Neuronal stem cell (in vitro differentiated cells): ENCODE data around the gene IGSF5.

ENCODE experiments used
- DNase-seq: peaks from one replicate; pipeline ENCODE4 v3.0.0-alpha.2; 2013; ENCODE audit warnings: low spot score
- H2AFZ ChIP-seq: one replicate; pipeline ENCODE4 v1.6.1; 2013; ENCODE audit warnings: mild to moderate bottlenecking, low read length, inconsistent platforms
- H2AK5ac ChIP-seq: 2 replicates; pipeline ENCODE4 v1.6.1; 2013; ENCODE audit warnings: low read depth, mild to moderate bottlenecking, inconsistent platforms, low read length, moderate library complexity, mixed read lengths
- H2BK120ac ChIP-seq: 2 replicates; pipeline ENCODE4 v1.6.1; 2013; ENCODE audit warnings: low read depth, mild to moderate bottlenecking, inconsistent platforms, low read length, moderate library complexity, mixed read lengths
- H2BK12ac ChIP-seq: one replicate; pipeline ENCODE4 v1.6.1; 2013; ENCODE audit warnings: low read length, inconsistent platforms
- H2BK15ac ChIP-seq: 2 replicates; pipeline ENCODE4 v1.6.1; 2013; ENCODE audit warnings: mild to moderate bottlenecking, low read length, inconsistent platforms, mixed read lengths
- H2BK5ac ChIP-seq: one replicate; pipeline ENCODE4 v1.6.1; 2013; ENCODE audit warnings: inconsistent platforms, mild to moderate bottlenecking, low read length, moderate library complexity
- H3K14ac ChIP-seq: one replicate; pipeline ENCODE4 v1.6.1; 2013; ENCODE audit warnings: low read length, inconsistent platforms
- H3K18ac ChIP-seq: 2 replicates; pipeline ENCODE4 v1.6.1; 2013; ENCODE audit warnings: low read length, inconsistent platforms
- H3K23ac ChIP-seq: 2 replicates; pipeline ENCODE4 v1.6.1; 2013; ENCODE audit warnings: low read depth, mild to moderate bottlenecking, mixed read lengths, low read length, inconsistent platforms; ENCODE audit not compliant: poor library complexity
- H3K27ac ChIP-seq: replicated peaks from 3 replicates; pipeline ENCODE4 v1.5.1; 2013; ENCODE audit warnings: low read length, inconsistent platforms
- H3K27me3 ChIP-seq, 3 experiments: 2 replicates each; pipeline ENCODE4 v1.6.1; 2013; ENCODE audit warnings: low read length in 3 of 3, mild to moderate bottlenecking in 2 of 3, inconsistent platforms in 1 of 3, low read depth in 1 of 3, mixed read lengths in 1 of 3, moderate library complexity in 1 of 3; ENCODE audit not compliant: control insufficient read depth in 3 of 3, insufficient read depth in 3 of 3
- H3K36me3 ChIP-seq, 2 donors: replicated peaks in 1 of 2; 2 replicates each; pipeline ENCODE4 v1.6.1; 2013; ENCODE audit warnings: low read length in 2 of 2; ENCODE audit not compliant: control insufficient read depth in 2 of 2, insufficient read depth in 2 of 2
- H3K4ac ChIP-seq: 2 replicates; pipeline ENCODE4 v1.6.1; 2013; ENCODE audit warnings: inconsistent platforms, mild to moderate bottlenecking, low read length, moderate library complexity
- H3K4me1 ChIP-seq, 2 donors: 1 replicate in 1 of 2; 2 replicates in 1 of 2; pipeline ENCODE4 v1.6.1; 2013; ENCODE audit warnings: low read length in 2 of 2, low read depth in 1 of 2; ENCODE audit not compliant: control insufficient read depth in 2 of 2, insufficient read depth in 1 of 2
- H3K4me2 ChIP-seq: one replicate; pipeline ENCODE4 v1.6.1; 2013; ENCODE audit warnings: mild to moderate bottlenecking, low read length, inconsistent platforms; ENCODE audit not compliant: insufficient read depth, poor library complexity, severe bottlenecking
- H3K4me3 ChIP-seq, 2 donors: 2 replicates each; pipeline ENCODE4 v1.5.1; 2013; ENCODE audit warnings: low read length in 2 of 2, mild to moderate bottlenecking in 2 of 2, inconsistent platforms in 1 of 2, moderate library complexity in 1 of 2
- H3K79me1 ChIP-seq: one replicate; pipeline ENCODE4 v1.6.1; 2013; ENCODE audit warnings: low read depth, mild to moderate bottlenecking, inconsistent platforms, low read length, moderate library complexity
- H3K9ac ChIP-seq: one replicate; pipeline ENCODE4 v1.6.1; 2013; ENCODE audit warnings: mild to moderate bottlenecking, low read depth, low read length, inconsistent platforms; ENCODE audit not compliant: poor library complexity
- H3K9me3 ChIP-seq, 2 donors: replicated peaks in 1 of 2; 2 replicates each; pipeline versions ENCODE3 to v1.6.1; 2013; ENCODE audit warnings: low read length in 2 of 2, mild to moderate bottlenecking in 2 of 2, inconsistent platforms in 1 of 2, low read depth in 1 of 2, mixed read lengths in 1 of 2, moderate library complexity in 1 of 2; ENCODE audit not compliant: control insufficient read depth in 2 of 2, insufficient read depth in 1 of 2
- H4K8ac ChIP-seq: one replicate; pipeline ENCODE4 v1.6.1; 2013; ENCODE audit warnings: low read depth, mild to moderate bottlenecking, inconsistent platforms, low read length, moderate library complexity
- H4K91ac ChIP-seq: one replicate; pipeline ENCODE4 v1.6.1; 2013; ENCODE audit warnings: low read length, low read depth, mild to moderate bottlenecking, inconsistent platforms; ENCODE audit not compliant: poor library complexity
- WGBS, 2 donors: extraction: QIAGEN DNeasy Blood & Tissue Kit; methylation state at CpG; one replicate each; pipeline ENCODE4 v1.1.7; 2013; ENCODE audit warnings: missing lambda C conversion rate in 2 of 2, mixed read lengths in 1 of 2; ENCODE audit not compliant: insufficient read length in 2 of 2, insufficient replicate concordance in 1 of 2; ENCODE audit errors: extremely low coverage in 2 of 2; 5-methylcytosine and 5-hydroxymethylcytosine counted together

Gene IGSF5

DNA sequence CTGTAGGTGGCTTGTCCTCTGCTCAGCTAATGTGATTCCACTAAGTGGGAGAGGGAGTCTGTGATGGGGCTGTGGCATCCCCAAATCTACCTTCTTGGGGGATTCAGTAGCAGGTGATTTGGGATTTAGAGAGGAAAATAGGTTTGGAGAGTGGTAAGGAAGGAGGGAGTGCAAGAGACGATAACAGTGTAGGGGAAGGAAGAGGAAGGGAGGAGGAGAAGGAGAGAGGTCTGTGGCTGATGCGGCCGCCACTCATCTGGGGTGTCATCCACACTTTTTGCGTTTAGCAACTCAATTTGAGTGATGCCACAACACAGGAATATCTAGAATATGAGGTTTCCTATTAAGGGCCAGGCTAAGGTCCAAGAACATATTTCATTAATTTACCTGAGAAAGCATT, 98.5 kb downstream of the IGSF5 start:
- no peaks in the 10 kb centered on the region for H3K27me3 ChIP-seq
- no peaks in the 10 kb centered on the region for H3K79me1 ChIP-seq
- no peak for DNase-seq
- H3K27ac ChIP-seq, result no peak overlapping the region
- no peak overlapping the region for H3K14ac ChIP-seq
- H3K4me2 ChIP-seq, result no peak overlapping the region
- H4K8ac ChIP-seq, result no peak overlapping the region
- H3K4ac ChIP-seq, result no peak overlapping the region
- no peak overlapping the region for H2AFZ ChIP-seq
- no peaks in the 10 kb centered on the region for H3K9me3 ChIP-seq
- no peak overlapping the region for H3K23ac ChIP-seq
- peaks cover 5 to 11% of the 10 kb centered on the region in 2 donors for H3K4me1 ChIP-seq
- H2BK120ac ChIP-seq, result no peak overlapping the region
- no peak overlapping the region for H2AK5ac ChIP-seq
- H2BK12ac ChIP-seq, result no peak overlapping the region
- H3K18ac ChIP-seq, result no peak overlapping the region
- H2BK15ac ChIP-seq, result no peak overlapping the region
- 100% methylated on average over 1 of the region's 4 CpGs; no CpG with 5 or more reads in 1 of the 2 donors for WGBS, 2 donors
- H3K4me3 ChIP-seq, result no peak overlapping the region
- no peak overlapping the region for H3K9ac ChIP-seq
- H2BK5ac ChIP-seq, result no peak overlapping the region
- H3K36me3 ChIP-seq, result no peaks in the 10 kb centered on the region
- no peak overlapping the region for H4K91ac ChIP-seq

DNA sequence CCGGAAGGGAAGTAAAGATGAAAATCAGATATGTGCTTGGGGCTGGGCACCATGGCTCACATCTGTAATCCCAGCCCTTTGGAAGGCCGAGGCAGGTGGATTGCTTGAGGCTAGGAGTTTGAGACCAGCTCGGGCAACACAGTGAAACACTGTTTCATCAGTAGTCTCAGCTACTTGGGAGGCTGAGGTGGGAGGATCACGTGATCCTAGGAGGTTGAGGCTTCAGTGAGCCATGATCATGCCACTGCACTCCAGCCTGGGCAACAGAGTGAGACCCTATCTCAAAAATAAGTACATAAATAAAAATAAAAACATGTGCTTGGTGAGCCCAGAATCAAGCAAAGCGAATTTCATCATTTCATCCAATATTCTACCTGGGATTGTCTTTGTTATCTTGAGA, 98.9 kb downstream of the IGSF5 start:
- Histone ChIP-seq H2AFZ (no peak overlapping the region), H3K4me2 (no peak overlapping the region), H4K91ac (no peak overlapping the region), H3K9ac (no peak overlapping the region), H2BK15ac (no peak overlapping the region), H3K36me3 (no peaks in the 10 kb centered on the region), H3K4me1 (peaks cover 5 to 11% of the 10 kb centered on the region in 2 donors), H3K27ac (no peak overlapping the region), H2BK120ac (no peak overlapping the region), H3K27me3 (no peaks in the 10 kb centered on the region), H3K4ac (no peak overlapping the region), H2BK5ac (no peak overlapping the region), H3K14ac (no peak overlapping the region), H3K79me1 (no peaks in the 10 kb centered on the region), H3K18ac (no peak overlapping the region), H3K9me3 (no peaks in the 10 kb centered on the region), H2AK5ac (no peak overlapping the region), H3K23ac (no peak overlapping the region), H2BK12ac (no peak overlapping the region), H4K8ac (no peak overlapping the region), H3K4me3 (no peak overlapping the region)
- no peak for DNase-seq
- WGBS, 2 donors, result no CpG with 5 or more reads among the region's 5 CpGs

DNA sequence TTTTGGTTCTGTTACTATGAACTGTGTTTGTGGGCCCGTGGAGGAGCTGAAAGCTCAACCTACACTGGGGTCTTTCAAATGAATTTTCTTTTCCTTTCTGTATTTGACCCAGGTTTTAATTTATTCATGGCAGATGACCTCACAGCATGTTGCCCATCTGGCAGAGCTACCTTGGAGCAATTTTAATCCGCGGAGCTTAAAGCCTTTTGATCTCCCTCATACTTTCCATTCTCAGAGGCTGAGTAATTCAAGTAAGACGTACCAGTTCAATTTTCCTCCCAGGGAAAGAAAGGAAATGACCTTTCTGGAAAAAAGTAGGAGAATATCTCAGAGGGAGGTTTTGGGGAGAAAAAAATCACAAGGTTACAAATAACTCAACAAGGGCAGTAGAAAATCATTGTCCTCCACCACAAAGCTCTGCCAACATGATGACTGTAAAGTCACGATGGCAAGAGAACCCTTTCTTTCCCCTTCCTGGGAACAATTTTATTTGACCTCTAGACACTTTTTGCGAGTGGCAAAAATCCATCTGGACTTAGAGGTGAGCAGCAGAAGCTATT, 100.7 kb downstream of the IGSF5 start:
- H4K8ac ChIP-seq, result no peak overlapping the region
- peak overlapping the region; percentile 68 for H3K27ac ChIP-seq
- no peak overlapping the region for H2AK5ac ChIP-seq
- H2AFZ ChIP-seq, result no peak overlapping the region
- H3K23ac ChIP-seq, result no peak overlapping the region
- WGBS, 2 donors, result no CpG with 5 or more reads among the region's 6 CpGs
- DNase-seq, result peak; percentile 27
- no peaks in the 10 kb centered on the region for H3K9me3 ChIP-seq
- no peak overlapping the region for H2BK15ac ChIP-seq
- H3K4me1 ChIP-seq, result peaks cover 5 to 11% of the 10 kb centered on the region in 2 donors
- peak overlapping the region; percentile 55 for H3K18ac ChIP-seq
- H3K4ac ChIP-seq, result no peak overlapping the region
- H3K27me3 ChIP-seq, result no peaks in the 10 kb centered on the region
- no peak overlapping the region for H3K14ac ChIP-seq
- no peak overlapping the region for H2BK12ac ChIP-seq
- H3K79me1 ChIP-seq, result no peaks in the 10 kb centered on the region
- no peak overlapping the region for H2BK120ac ChIP-seq
- no peak overlapping the region for H3K4me2 ChIP-seq
- H2BK5ac ChIP-seq, result no peak overlapping the region
- no peak overlapping the region for H3K4me3 ChIP-seq
- no peak overlapping the region for H3K9ac ChIP-seq
- no peaks in the 10 kb centered on the region for H3K36me3 ChIP-seq
- H4K91ac ChIP-seq, result no peak overlapping the region

DNA sequence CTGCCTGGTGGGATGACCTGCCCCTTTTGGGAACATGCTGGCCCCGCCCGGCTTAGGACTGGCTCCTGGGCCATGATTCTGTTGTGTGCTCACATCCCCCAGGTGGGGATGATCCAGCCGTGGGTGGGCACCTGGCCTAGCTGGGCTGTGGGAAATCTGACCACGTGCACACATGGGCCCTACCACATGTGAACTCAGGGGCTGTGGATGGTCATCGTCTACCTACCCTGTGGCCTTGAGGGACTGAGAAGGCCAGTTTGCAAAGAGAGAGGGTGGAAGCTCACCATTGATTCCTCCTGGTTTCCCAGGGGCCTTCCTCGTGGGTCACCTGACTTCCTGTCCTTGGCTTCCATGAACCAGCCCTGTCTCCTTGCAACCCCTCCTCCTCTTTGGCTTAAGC, 102.9 kb downstream of the IGSF5 start:
- Histone ChIP-seq H3K18ac (peak overlapping the region; percentile 89), H3K4me1 (peaks cover 5 to 11% of the 10 kb centered on the region in 2 donors), H3K4me2 (no peak overlapping the region), H3K27me3 (no peaks in the 10 kb centered on the region), H4K91ac (no peak overlapping the region), H2AK5ac (peak overlapping the region; percentile 47), H3K4ac (no peak overlapping the region), H3K4me3 (no peak overlapping the region), H2BK15ac (no peak overlapping the region), H3K9ac (no peak overlapping the region), H3K27ac (no peak overlapping the region), H2BK5ac (no peak overlapping the region), H3K36me3 (no peaks in the 10 kb centered on the region), H4K8ac (no peak overlapping the region), H2AFZ (no peak overlapping the region), H2BK12ac (peak overlapping the region; percentile 68), H2BK120ac (no peak overlapping the region), H3K9me3 (no peaks in the 10 kb centered on the region), H3K79me1 (no peaks in the 10 kb centered on the region), H3K23ac (no peak overlapping the region), H3K14ac (no peak overlapping the region)
- no CpG with 5 or more reads among the region's 6 CpGs for WGBS, 2 donors
- no peak for DNase-seq
